Parathyroid adenoma (tissue), 2 donors: Measurements from ENCODE around the gene CRYBA2.

Experiments
- H2AFZ ChIP-seq: fragments of 300-600 bp; sonication (generic); one replicate; pipeline ENCODE4 v1.7.0; 2017; ENCODE audit warnings: antibody characterized with exemption, mild to moderate bottlenecking
- H3K27ac ChIP-seq: fragments of 300-600 bp; sonication (generic); one replicate; pipeline ENCODE4 v1.7.0; 2017
- H3K27me3 ChIP-seq: fragments of 300-600 bp; sonication (generic); one replicate; pipeline ENCODE4 v1.7.0; 2017; ENCODE audit warnings: low read length; ENCODE audit not compliant: control insufficient read depth, insufficient read depth
- H3K36me3 ChIP-seq: fragments of 300-600 bp; sonication (generic); one replicate; pipeline ENCODE4 v1.7.0; 2017; ENCODE audit warnings: low read length; ENCODE audit not compliant: control insufficient read depth, insufficient read depth
- H3K4me1 ChIP-seq: fragments of 300-600 bp; sonication (generic); one replicate; pipeline ENCODE4 v1.7.0; 2017; ENCODE audit warnings: control low read depth
- H3K4me2 ChIP-seq: fragments of 300-600 bp; sonication (generic); one replicate; pipeline ENCODE4 v1.7.0; 2017; ENCODE audit warnings: low read length
- H3K4me3 ChIP-seq: fragments of 300-600 bp; sonication (generic); one replicate; pipeline ENCODE4 v1.7.0; 2017; ENCODE audit warnings: low read depth, low read length
- H3K79me2 ChIP-seq: fragments of 300-600 bp; sonication (generic); one replicate; pipeline ENCODE4 v1.7.0; 2017; ENCODE audit warnings: control low read depth
- H3K9ac ChIP-seq: fragments of 300-600 bp; sonication (generic); one replicate; pipeline ENCODE4 v1.7.0; 2017; ENCODE audit warnings: mild to moderate bottlenecking
- H3K9me3 ChIP-seq: fragments of 300-600 bp; sonication (generic); one replicate; pipeline ENCODE4 v1.7.0; 2017; ENCODE audit warnings: low read length; ENCODE audit not compliant: control insufficient read depth
- TF ChIP-seq, protein P1 (sequence below): fragments of 300-600 bp; sonication (generic); IDR thresholded peaks from one replicate; pipeline ENCODE4 v1.7.0; 2017; ENCODE audit warnings: antibody characterized with exemption, mild to moderate bottlenecking
- donor health status: primary hyperparathyroidism.

CRYBA2 gene

DNA sequence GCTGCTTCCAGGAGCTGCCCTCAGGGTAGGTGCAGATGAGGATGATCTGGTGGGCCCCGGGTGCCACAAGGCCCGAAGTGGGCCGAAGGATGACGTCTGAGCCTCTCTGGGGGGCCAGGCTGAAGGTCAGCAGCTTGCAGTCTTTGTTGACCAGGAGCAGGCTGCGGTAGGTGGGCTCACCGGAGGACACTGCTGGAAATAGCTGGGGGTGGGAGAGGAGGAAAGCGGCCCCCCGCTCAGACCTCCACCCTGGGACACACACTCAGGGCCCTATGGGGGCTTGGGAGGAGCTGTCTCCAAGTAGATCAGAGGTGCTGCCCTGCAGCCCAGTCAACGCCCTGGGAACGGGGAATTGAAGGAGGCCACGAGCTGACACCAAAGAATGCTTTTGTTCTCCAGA is 30.8 kb upstream of the CRYBA2 start:
- H2AFZ ChIP-seq, result no peak overlapping the region
- H3K79me2 ChIP-seq, result no peaks in the 10 kb centered on the region
- no peaks in the 10 kb centered on the region for H3K4me1 ChIP-seq
- H3K4me2 ChIP-seq, result no peak overlapping the region
- H3K27me3 ChIP-seq, result no peaks in the 10 kb centered on the region
- H3K36me3 ChIP-seq, result no peaks in the 10 kb centered on the region
- TF ChIP-seq, protein P1, sequence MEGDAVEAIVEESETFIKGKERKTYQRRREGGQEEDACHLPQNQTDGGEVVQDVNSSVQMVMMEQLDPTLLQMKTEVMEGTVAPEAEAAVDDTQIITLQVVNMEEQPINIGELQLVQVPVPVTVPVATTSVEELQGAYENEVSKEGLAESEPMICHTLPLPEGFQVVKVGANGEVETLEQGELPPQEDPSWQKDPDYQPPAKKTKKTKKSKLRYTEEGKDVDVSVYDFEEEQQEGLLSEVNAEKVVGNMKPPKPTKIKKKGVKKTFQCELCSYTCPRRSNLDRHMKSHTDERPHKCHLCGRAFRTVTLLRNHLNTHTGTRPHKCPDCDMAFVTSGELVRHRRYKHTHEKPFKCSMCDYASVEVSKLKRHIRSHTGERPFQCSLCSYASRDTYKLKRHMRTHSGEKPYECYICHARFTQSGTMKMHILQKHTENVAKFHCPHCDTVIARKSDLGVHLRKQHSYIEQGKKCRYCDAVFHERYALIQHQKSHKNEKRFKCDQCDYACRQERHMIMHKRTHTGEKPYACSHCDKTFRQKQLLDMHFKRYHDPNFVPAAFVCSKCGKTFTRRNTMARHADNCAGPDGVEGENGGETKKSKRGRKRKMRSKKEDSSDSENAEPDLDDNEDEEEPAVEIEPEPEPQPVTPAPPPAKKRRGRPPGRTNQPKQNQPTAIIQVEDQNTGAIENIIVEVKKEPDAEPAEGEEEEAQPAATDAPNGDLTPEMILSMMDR, result no peak
- no peak overlapping the region for H3K9ac ChIP-seq
- H3K27ac ChIP-seq, result no peak overlapping the region
- H3K4me3 ChIP-seq, result no peak overlapping the region
- H3K9me3 ChIP-seq, result no peaks in the 10 kb centered on the region

DNA sequence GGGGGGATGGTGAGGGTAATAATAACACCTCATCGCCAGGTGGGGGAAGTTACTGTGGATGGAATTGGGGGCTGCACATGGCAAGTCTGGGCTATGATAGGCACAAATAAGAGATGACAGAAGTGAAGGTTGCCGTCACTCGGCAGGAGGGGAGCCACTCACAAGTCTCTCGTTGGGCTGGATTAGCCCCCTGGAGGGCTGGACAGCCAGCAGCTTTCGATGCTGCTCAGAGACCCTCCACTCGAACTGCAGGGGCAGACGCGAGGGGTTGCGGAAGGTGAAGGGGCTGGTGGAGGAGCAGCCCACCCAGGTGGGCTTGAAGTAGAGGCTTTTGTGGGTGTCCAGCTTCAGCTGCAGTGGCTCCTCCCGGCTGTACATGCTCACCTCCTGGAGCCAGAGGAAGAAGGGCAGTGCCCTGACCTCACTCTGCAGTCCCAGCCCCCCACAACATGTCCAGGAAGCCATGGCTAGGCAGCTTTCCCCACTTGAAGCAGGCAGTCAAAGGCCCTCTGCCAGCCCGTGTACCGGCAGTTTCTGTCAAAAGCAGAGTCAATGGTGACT is 29.9 kb upstream of the CRYBA2 start:
- no peaks in the 10 kb centered on the region for H3K9me3 ChIP-seq

DNA sequence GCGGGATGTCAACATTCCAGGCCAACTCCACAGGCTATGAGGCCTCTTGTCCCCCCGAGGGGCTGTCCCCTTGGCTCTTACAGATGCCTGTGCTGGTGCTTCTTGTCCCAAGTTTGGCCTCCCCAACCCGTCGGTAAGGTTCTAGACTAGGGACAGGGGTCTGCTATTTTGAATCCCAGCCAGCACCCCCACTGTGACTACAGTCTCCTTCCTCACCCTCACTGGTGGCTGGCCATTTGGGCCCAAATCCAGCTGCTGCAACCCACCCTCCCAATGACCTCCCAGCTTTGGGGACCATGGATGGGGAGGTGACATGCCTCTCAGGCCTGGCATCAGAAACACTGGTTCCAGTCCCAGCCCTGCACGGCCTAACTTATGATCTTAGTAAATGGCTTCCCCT is 29.4 kb upstream of the CRYBA2 start:
- Histone ChIP-seq H3K79me2 (no peaks in the 10 kb centered on the region), H3K36me3 (no peaks in the 10 kb centered on the region), H3K9me3 (no peaks in the 10 kb centered on the region), H3K27ac (no peak overlapping the region), H3K4me2 (no peak overlapping the region), H3K9ac (no peak overlapping the region), H3K4me3 (no peak overlapping the region), H3K4me1 (no peaks in the 10 kb centered on the region), H3K27me3 (no peaks in the 10 kb centered on the region), H2AFZ (no peak overlapping the region)
- TF ChIP-seq, protein P1, result no peak

More for the DNA sequence above, 29.9 kb upstream of the CRYBA2 start:
- Histone ChIP-seq H3K79me2 (no peaks in the 10 kb centered on the region), H3K4me1 (no peaks in the 10 kb centered on the region), H3K4me3 (no peak overlapping the region), H3K27ac (no peak overlapping the region), H2AFZ (no peak overlapping the region), H3K27me3 (no peaks in the 10 kb centered on the region), H3K4me2 (no peak overlapping the region), H3K9ac (no peak overlapping the region), H3K36me3 (no peaks in the 10 kb centered on the region)
- TF ChIP-seq, protein P1, result no peak

DNA sequence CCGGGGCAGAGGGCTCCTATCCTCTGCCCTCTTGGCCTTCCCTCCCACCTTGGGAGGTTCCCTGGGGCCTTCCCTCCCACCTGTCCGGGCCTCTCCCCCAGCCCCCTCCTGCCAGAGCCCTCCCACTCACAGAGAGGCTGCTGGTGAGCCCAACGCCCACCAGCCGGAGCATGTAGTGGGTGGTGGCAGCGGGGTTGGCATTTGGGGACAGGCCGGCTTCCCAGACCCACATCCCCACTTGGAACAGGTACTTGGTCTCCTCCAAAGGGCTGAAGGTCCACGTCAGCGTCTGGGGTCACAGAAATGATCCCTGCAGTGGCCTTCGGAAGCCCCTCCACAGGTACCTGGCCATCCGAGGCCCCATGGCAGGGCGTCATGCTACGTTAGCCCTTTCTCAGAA is 28.8 kb upstream of the CRYBA2 start:
- no peaks in the 10 kb centered on the region for H3K36me3 ChIP-seq
- TF ChIP-seq, protein P1, result no peak
- H3K27ac ChIP-seq, result no peak overlapping the region
- H3K4me1 ChIP-seq, result no peaks in the 10 kb centered on the region
- H3K4me3 ChIP-seq, result no peak overlapping the region
- no peak overlapping the region for H3K9ac ChIP-seq
- no peaks in the 10 kb centered on the region for H3K27me3 ChIP-seq
- H3K79me2 ChIP-seq, result no peaks in the 10 kb centered on the region
- H3K4me2 ChIP-seq, result no peak overlapping the region
- H2AFZ ChIP-seq, result no peak overlapping the region
- no peaks in the 10 kb centered on the region for H3K9me3 ChIP-seq

DNA sequence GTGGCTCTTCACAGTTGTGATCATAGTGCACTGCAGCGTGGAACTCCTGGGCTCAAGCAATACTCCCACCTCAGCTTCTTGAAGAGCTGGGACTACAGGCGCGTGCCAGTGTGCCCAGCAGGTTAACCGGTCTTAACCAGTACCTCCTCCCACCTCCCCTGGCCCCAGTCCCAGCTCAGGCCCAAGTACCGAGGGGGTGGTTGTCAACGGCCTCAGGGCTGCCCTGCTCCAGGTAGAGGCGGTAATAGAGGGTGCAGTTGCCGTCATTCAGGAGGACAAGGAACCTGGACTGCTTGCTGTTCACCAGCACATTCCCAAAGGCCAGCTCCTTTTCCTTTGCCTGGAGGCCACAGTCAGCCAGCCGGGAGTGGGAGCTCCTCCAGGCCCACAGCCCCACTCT is 28.4 kb upstream of the CRYBA2 start:
- H3K36me3 ChIP-seq, result no peaks in the 10 kb centered on the region
- H3K27me3 ChIP-seq, result no peaks in the 10 kb centered on the region
- no peaks in the 10 kb centered on the region for H3K9me3 ChIP-seq
- no peak overlapping the region for H3K9ac ChIP-seq
- no peak overlapping the region for H3K4me2 ChIP-seq
- TF ChIP-seq, protein P1, result no peak
- H3K79me2 ChIP-seq, result no peaks in the 10 kb centered on the region
- no peak overlapping the region for H3K27ac ChIP-seq
- no peaks in the 10 kb centered on the region for H3K4me1 ChIP-seq
- no peak overlapping the region for H3K4me3 ChIP-seq
- H2AFZ ChIP-seq, result no peak overlapping the region
